HepG2 (cell line): ENCODE data around the gene CCDC117. TPM values are rescaled to one million over a fixed set of nuclear protein-coding genes. Genes with fewer than 3 reads are reported as not detected.

Experiments used
- HMGXB4 ChIP-seq, 2 experiments: sonication (generic) in 1 of 2; formaldehyde crosslinking in 1 of 2; IDR thresholded peaks; 2 replicates each; pipeline versions ENCODE4 v1.4.0 to v1.6.1; 2018 to 2020; ENCODE audit warnings: missing genetic modification reagents in 2 of 2, borderline replicate concordance in 1 of 2, low read depth in 1 of 2, mild to moderate bottlenecking in 1 of 2, missing biosample characterization in 1 of 2
- NFATC3 ChIP-seq: sonication (generic); formaldehyde crosslinking; IDR thresholded peaks from 2 replicates; pipeline ENCODE4 v1.5.1; 2020; ENCODE audit warnings: mild to moderate bottlenecking, missing genetic modification reagents
- SAFB2 ChIP-seq: sonication (generic); formaldehyde crosslinking; IDR thresholded peaks from 2 replicates; pipeline ENCODE4 v1.5.1; 2020; ENCODE audit warnings: missing genetic modification reagents, low read depth, mild to moderate bottlenecking, borderline replicate concordance
- TEF ChIP-seq: sonication (generic); formaldehyde crosslinking; IDR thresholded peaks from 2 replicates; pipeline ENCODE4 v1.5.0; 2020; ENCODE audit warnings: missing genetic modification reagents
- TFAP4 ChIP-seq: sonication (generic); IDR thresholded peaks from 2 replicates; pipeline ENCODE4 v1.6.1; 2016; ENCODE audit warnings: low read depth, borderline replicate concordance
- THRA ChIP-seq: sonication (generic); formaldehyde crosslinking; IDR thresholded peaks from 2 replicates; pipeline ENCODE4 v1.4.0; 2020; ENCODE audit warnings: missing genetic modification reagents, borderline replicate concordance
- ZNF350 ChIP-seq: sonication (generic); formaldehyde crosslinking; IDR thresholded peaks from 2 replicates; pipeline ENCODE4 v1.4.0; 2020; ENCODE audit warnings: mild to moderate bottlenecking, low read depth, missing genetic modification reagents, borderline replicate concordance
- ZNF468 ChIP-seq: sonication (generic); formaldehyde crosslinking; IDR thresholded peaks from 2 replicates; pipeline ENCODE4 v1.8.0; 2022; ENCODE audit warnings: mild to moderate bottlenecking, moderate library complexity, missing genetic modification reagents
- ZNF788 ChIP-seq: sonication (generic); formaldehyde crosslinking; IDR thresholded peaks from 2 replicates; pipeline ENCODE4 v1.5.0; 2020; ENCODE audit warnings: mild to moderate bottlenecking, missing genetic modification reagents, borderline replicate concordance
- polyA plus RNA-seq, 8 experiments: library from polyadenylated mRNA; depleted of rRNA in 3 of 8; stranded (reverse) in 7 of 8; unstranded in 1 of 8; fragments of >200 nt; fragmentation: Illumina TruSeq in 4 of 8; extraction: Trizol in 4 of 8; gene quantifications; 2 replicates each; pipeline versions ENCODE4 v1.2.1 to v1.2.3, GENCODE V29; 2011 to 2016; ENCODE audit warnings: low read depth in 4 of 8, missing spikeins in 1 of 8, mixed read lengths in 1 of 8; ENCODE audit not compliant: insufficient read depth in 1 of 8
- total RNA-seq, 5 experiments: library from RNA; depleted of rRNA; stranded (reverse); fragments of >200 nt; fragmentation: Illumina TruSeq; extraction: Trizol; gene quantifications; 2 replicates each; pipeline ENCODE4 v1.2.3, GENCODE V29; 2016; ENCODE audit warnings: low read depth in 1 of 5
- TF ChIP-seq, protein P1 (sequence below): sonication (generic); formaldehyde crosslinking; conservative IDR thresholded peaks from 2 replicates; pipeline ENCODE4 v1.4.0; 2020; ENCODE audit warnings: mild to moderate bottlenecking, missing genetic modification reagents, moderate library complexity
- TF ChIP-seq, protein P2 (sequence below): sonication (generic); formaldehyde crosslinking; IDR thresholded peaks from 2 replicates; pipeline ENCODE4 v1.4.0; 2020; ENCODE audit warnings: missing genetic modification reagents
- TF ChIP-seq, protein P3 (sequence below): sonication (generic); formaldehyde crosslinking; IDR thresholded peaks from 2 replicates; pipeline ENCODE4 v1.5.1; 2020; ENCODE audit warnings: missing genetic modification reagents, mild to moderate bottlenecking, borderline replicate concordance

Gene CCDC117
- total and polyA plus RNA-seq, 2 of the 13 experiments (the other 11 are each of a cell fraction or from before 2014, with no cell fraction given): 12.6 to 34.2 TPM

- TF ChIP-seq SAFB2 (CRISPR knock-in tag): no peak
- TF ChIP-seq TFAP4: peak; percentile 60
- TF ChIP-seq TEF: 0 out of 2 replicates have a peak, but pooled peaks have one; percentile 29
- TF ChIP-seq ZNF350 (CRISPR knock-in tag): peak; percentile 53; the same call in 1 of the 2 replicates
- TF ChIP-seq ZNF468 (CRISPR knock-in tag): no peak
- TF ChIP-seq NFATC3: peak; percentile 63; the same call in 1 of the 2 replicates
- no peak; the same call in 1 of the 2 replicates for TF ChIP-seq ZNF788 (CRISPR knock-in tag)
- TF ChIP-seq, protein P1, sequence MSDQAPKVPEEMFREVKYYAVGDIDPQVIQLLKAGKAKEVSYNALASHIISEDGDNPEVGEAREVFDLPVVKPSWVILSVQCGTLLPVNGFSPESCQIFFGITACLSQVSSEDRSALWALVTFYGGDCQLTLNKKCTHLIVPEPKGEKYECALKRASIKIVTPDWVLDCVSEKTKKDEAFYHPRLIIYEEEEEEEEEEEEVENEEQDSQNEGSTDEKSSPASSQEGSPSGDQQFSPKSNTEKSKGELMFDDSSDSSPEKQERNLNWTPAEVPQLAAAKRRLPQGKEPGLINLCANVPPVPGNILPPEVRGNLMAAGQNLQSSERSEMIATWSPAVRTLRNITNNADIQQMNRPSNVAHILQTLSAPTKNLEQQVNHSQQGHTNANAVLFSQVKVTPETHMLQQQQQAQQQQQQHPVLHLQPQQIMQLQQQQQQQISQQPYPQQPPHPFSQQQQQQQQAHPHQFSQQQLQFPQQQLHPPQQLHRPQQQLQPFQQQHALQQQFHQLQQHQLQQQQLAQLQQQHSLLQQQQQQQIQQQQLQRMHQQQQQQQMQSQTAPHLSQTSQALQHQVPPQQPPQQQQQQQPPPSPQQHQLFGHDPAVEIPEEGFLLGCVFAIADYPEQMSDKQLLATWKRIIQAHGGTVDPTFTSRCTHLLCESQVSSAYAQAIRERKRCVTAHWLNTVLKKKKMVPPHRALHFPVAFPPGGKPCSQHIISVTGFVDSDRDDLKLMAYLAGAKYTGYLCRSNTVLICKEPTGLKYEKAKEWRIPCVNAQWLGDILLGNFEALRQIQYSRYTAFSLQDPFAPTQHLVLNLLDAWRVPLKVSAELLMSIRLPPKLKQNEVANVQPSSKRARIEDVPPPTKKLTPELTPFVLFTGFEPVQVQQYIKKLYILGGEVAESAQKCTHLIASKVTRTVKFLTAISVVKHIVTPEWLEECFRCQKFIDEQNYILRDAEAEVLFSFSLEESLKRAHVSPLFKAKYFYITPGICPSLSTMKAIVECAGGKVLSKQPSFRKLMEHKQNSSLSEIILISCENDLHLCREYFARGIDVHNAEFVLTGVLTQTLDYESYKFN (CRISPR knock-in tag): peak; percentile 64
- peak in 1 of 2 experiments; percentile 48; a peak in 1 of 4 replicates for TF ChIP-seq HMGXB4 (CRISPR knock-in tag; IDR thresholded peaks at IDR 0.05; ENCODE audit: borderline replicate concordance in 1 of 2, low read depth in 1 of 2)
- TF ChIP-seq THRA: no peak
- TF ChIP-seq, protein P2, sequence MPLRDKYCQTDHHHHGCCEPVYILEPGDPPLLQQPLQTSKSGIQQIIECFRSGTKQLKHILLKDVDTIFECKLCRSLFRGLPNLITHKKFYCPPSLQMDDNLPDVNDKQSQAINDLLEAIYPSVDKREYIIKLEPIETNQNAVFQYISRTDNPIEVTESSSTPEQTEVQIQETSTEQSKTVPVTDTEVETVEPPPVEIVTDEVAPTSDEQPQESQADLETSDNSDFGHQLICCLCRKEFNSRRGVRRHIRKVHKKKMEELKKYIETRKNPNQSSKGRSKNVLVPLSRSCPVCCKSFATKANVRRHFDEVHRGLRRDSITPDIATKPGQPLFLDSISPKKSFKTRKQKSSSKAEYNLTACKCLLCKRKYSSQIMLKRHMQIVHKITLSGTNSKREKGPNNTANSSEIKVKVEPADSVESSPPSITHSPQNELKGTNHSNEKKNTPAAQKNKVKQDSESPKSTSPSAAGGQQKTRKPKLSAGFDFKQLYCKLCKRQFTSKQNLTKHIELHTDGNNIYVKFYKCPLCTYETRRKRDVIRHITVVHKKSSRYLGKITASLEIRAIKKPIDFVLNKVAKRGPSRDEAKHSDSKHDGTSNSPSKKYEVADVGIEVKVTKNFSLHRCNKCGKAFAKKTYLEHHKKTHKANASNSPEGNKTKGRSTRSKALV: no peak; the same call in 1 of the 2 replicates
- TF ChIP-seq, protein P3, sequence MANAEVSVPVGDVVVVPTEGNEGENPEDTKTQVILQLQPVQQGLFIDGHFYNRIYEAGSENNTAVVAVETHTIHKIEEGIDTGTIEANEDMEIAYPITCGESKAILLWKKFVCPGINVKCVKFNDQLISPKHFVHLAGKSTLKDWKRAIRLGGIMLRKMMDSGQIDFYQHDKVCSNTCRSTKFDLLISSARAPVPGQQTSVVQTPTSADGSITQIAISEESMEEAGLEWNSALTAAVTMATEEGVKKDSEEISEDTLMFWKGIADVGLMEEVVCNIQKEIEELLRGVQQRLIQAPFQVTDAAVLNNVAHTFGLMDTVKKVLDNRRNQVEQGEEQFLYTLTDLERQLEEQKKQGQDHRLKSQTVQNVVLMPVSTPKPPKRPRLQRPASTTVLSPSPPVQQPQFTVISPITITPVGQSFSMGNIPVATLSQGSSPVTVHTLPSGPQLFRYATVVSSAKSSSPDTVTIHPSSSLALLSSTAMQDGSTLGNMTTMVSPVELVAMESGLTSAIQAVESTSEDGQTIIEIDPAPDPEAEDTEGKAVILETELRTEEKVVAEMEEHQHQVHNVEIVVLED (CRISPR knock-in tag): 0 out of 2 replicates have a peak, but pooled peaks have one; percentile 17
Measured at GRCh38 chr22:28801845-28802594, 29.5 kb downstream of the CCDC117 start (continued).
